HG03025 (cell line): ENCODE data around the gene FXN.

Experiments
- ATAC-seq: cut with Tn5 transposase; IDR thresholded peaks from one replicate; pipeline ENCODE4 v1.9.1; 2021; ENCODE audit warnings: mild to moderate bottlenecking, moderate library complexity; ENCODE audit not compliant: unreplicated experiment, low FRiP score

The FXN gene

GRCh38 chr9:69134412-69134811 is 98.9 kb downstream of the FXN start:
- no peak for ATAC-seq

GRCh38 chr9:69136185-69136584 is 100.6 kb downstream of the FXN start:
- ATAC-seq, result no peak

GRCh38 chr9:69136779-69137178 is 101.2 kb downstream of the FXN start:
- no peak for ATAC-seq

- ATAC-seq, result no peak
Observed at GRCh38 chr9:69137311-69137710, 101.8 kb downstream of the FXN start.

GRCh38 chr9:69139596-69139995 is 104.0 kb downstream of the FXN start:
- ATAC-seq, result no peak

- ATAC-seq, result no peak
Observed at GRCh38 chr9:69140123-69140735, 104.7 kb downstream of the FXN start.

- ATAC-seq, result no peak
Observed at GRCh38 chr9:69141851-69142250, 106.3 kb downstream of the FXN start.

- no peak for ATAC-seq
Observed at GRCh38 chr9:69143291-69143690, 107.7 kb downstream of the FXN start.

GRCh38 chr9:69145144-69145715 is 109.7 kb downstream of the FXN start:
- no peak for ATAC-seq

GRCh38 chr9:69147041-69147834 is 111.7 kb downstream of the FXN start:
- no peak for ATAC-seq

GRCh38 chr9:69149321-69149807 is 113.8 kb downstream of the FXN start:
- no peak for ATAC-seq
